NCI-H146 (cell line): ENCODE measurements around the gene RNF14.

Experiments
- DNase-seq: peaks from one replicate; lab custom pipeline; 2025; lab: John Stamatoyannopoulos, UW

RNF14 gene

DNA sequence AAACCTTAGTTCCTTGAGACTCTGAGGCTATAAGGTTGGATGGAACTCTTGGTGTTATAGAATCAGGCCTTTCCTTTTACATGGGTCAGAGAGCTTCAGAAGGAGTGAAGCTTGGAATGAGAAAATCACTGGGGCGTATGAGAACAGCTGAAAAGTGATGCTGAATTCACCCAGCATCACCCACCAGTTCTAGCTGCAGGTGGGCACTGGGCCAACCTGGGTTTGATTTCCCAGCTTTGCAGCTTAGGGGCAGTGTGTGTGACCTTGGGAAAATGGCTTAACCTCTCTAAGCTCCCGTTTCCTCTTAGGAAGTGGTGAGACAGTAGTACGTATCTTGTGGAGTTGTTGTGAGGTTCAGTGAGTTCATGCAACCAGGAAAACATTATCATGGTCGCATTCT, 21.6 kb upstream of the RNF14 start:
- DNase-seq, result no peak

DNA sequence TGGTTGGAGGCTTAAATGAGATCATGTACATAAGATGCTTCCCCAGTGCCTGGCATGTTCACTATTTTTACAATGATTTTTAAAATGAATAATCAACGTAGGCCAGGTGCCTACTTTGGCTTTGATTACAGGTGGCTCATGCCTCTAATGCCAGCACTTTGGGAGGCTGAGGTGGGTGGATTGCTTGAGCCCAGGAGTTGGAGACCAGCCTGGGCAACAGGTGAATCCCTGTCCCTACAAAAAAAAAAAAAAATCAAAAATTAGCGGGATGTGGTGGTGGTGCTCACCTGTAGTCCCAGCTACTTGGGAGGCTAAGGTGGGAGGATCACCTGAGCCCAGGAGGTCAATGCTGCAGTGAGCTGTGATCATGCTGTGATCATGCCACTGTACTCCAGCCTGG, 20.1 kb upstream of the RNF14 start:
- no peak for DNase-seq

DNA sequence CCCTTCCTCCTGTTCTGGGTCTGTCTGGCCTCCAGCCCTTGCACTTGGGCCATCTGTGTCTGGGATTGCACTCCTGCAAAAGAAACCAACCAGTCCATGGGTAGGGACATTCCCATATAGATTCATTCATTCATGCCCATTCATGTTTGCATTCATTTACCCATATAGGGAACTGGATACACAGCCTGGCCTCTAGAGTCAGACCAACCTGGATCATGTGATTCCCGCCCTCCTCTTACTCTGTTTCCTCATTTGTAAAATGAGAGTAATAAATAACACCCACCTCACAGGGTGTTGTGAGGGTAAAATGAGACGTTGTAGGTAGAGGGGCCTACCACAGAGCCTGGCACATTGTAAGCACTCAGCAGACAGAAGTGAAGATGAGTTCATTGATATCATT, 19.4 kb upstream of the RNF14 start:
- DNase-seq, result no peak

DNA sequence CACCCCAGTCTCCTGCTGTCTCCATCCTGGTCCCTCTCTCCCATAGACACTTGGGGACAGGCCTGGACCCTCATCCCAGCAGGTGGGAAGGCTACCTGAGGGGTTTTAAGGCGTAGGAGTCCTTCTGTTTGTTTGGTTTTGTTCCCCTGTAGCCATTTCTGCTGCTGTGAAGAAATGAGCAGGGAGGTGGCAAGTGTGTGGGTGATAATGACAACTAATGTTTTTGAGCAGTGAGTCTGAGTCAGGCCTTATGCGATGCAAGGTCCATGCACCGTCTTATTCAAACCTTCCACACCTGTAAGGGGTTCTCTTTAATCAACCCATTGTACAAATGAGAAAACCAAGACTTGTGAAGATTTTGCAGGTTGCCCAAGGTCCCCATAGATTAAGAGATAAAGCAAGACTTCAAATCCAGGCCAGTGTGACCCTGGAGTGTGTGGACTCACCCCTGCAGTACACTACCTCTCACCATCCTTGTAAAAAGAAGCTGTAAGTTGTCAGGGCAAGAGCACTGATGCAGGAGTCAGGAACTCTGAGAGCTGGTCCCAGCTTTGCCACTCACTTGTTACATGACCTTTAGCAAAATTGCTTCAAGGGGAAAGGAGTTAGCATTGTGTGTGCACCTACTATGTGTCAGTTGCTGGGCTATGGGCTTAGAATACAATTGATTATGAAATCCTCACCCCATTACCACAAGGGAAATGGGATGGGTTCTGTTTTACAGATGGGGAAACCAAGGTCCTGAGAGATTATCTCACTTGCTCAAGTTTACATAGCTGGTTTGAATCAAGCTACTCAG, 18.5 kb upstream of the RNF14 start:
- no peak for DNase-seq

DNA sequence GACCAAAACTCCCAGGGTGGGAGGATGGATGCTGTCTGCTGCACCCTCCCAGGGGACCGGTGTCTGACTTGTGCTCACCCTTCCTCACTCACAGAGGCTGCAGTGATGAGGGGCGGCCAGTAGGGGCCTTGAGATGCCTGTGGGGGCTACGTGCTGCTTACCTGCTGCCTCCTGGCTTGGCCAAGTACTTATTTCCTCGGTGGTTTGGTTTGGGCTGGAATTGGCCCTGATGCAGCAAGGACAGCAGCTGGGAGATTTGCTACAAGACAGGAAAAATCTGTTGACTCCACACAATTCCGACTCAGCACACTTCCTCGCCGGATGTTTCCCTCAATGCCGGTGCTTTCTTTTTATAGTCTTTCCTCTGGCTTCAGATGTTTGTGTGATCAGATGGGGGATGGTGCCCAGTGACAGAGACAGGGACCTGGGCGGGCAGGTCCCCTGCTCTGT, 17.5 kb upstream of the RNF14 start:
- DNase-seq, result no peak

DNA sequence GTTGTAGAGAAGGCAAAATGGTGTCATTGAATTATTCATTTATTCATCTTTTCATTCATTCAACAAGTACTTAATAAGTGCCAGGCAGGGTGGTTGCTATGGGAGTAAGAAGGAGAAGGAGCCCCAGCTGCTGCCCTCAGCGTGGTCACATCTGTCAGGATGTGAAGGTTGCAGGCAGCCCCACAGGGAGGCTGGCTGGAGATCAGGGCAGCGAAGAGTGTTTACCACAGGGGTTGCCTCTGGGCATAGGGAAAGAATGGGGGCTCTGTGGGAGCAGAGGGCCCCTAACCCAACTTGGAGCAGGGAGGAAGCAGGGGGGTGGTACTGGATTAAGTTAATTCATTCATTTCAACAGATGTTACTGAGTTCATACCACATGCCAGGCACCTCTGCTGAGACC, 16.9 kb upstream of the RNF14 start:
- DNase-seq, result no peak

DNA sequence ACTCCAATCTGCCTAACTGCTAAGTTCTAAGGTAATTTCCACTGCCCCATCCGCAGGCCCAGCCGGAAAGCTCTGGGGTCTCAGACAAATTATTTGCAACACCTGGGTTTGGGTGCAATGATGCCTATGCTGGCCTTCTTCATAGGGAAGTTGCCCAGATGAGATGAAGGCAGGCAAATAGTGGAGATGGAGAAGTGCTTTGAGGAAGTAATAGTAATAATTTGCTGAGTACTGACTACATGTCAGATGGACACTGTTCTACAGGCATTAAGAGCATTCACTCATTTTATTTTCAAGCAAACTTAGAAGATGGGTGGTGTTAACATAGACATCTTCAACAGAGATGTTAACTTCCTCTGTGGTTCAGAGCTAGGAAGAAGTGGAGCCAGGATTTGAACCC, 14.7 kb upstream of the RNF14 start:
- DNase-seq, result no peak

DNA sequence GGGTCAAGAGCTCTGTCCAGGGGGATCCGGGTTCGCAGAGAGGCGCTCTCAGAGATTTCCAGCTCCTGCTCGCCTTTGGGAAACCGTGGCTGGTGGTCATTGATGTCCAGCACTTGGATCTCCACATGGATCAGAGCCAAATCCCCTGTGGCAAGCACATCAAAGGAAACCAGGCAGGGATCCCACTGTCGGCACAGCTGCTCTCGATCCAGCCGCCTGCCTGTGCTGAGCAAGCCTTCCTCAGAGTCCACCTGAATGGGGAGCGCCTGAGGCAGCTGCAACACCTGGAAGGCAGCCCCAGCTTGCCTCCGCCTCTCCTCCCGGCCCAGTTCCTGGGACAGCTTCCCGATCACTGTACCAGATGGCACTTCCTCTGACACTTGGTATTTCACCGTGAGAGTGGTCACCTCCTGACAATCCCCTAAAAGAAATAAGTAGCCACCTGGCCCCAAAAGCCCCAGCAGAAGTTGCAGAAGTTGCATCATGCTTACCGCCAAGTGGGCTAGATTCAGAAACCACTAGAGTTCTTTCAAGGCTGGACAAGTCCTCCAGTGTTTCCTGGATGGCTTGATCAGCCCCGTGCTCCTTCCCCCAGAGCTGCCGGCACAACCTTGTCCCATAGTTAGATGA, 11.4 kb upstream of the RNF14 start:
- peak; percentile 63 for DNase-seq

DNA sequence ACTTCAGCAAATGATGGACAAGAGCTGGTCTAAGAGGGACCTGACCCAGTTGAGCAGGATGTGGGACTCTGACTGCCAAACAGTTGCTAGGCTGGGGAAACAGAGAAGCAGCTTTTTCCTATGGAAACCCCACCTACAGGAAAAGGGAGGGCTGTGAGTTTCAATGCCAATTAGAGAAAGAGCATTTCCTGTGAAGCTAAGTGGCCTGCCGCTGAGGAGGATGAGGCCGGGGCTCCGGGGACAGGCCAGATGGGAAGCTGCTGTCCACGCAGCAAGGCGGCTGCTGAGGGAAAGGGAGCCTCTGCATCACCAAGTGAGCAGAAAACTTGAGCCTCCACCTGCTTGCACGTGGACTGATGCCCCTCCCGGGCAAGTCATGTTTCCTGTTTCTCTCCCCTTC, 10.8 kb upstream of the RNF14 start, which contains the start of gene PCDH12:
Gene PCDH12, minus strand, starts transcription at position 90 of the 400 bp plus-strand sequence. CDS start 351 bp downstream, outside the sequence.
- DNase-seq, result peak; percentile 20

DNA sequence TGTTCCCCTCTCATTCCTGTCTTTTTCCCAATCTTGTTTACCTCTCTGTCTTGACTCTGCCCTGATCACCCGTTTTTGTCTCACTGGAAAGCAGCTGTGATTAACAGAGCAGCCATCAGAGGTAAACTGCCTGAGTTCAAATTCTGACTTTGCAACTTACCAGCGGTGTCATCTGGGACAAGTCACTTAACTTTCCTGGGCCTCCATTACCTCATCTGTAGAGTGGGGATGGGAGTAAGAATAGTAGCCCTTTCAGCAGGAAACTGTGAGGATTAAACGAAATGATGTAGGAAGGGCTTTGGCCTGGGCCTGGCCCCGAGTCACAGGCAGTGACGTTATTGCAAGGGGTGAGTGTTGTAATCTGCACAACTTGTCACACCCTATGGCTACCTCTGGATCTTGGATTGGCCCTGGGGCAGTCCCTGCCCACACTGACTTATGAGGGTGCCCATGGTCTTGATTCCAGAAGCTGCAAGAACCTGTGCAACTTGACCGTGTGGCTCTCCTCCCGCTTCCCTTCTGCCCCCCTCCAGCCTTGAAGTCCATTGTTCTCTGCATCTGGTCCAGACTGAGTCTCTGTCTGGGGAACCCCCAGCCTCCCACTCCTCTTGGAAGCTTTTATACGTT, 10.2 kb upstream of the RNF14 start:
- DNase-seq, result no peak

DNA sequence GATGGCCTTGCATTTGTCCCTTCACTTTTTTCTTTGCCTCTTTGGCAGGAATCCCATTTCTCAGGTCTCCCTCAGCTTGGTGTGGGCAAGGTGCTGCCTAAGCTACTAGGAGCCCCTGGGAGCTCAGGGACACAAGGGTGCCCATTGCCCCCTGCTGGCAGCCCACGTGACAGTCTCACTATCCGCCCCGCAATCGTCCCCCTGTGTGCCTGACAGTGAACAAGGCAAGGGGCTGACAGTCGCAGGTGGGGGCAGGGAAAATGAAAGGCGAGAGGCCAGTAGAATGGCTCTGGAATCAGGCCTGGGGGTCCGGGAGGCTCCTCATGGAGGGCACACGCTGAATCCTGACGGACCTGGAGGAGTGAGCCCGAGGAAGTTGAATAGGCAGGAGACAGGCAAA, 8.9 kb upstream of the RNF14 start:
- no peak for DNase-seq

DNA sequence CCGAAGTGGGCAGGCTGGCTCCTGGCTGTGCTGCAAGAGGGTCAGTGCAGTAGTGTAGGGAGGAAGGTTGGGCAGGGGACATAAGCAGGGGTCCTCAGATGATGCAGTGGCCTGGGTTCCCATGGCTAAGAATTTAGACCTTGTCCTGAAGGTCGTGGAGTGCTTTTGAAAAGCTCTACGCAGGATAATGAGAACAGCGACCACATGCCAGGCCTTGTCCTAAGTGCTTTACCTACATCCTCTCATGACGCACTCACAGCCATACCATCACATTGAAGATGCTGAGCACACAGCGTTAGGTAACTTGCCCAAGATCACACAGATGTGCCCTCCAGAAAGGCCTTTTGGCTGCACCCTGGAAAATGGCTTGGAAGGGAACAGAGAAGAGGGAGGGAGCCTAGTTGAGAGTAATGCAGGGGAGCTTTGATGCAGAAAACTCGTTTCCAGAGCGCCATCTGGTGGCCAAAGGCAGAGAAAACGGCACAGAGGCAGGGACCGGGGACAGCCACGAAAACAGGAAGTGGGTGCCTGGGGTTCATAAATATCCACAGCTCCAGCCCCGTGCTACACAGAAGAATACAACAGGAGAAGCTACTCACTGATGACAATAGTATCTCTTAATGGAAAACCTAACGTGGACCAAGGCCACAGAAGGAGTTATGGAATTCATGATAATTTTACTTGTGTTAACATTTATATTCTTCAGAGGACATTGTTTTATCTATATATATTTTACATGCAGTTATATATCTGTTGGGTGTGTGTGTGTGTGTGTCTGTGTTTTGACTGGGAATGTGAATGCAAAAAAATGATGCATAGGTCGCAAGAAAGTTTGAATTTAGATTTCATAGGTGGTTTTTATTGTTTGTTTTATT, 8.2 kb upstream of the RNF14 start:
- peak; percentile 66 for DNase-seq

DNA sequence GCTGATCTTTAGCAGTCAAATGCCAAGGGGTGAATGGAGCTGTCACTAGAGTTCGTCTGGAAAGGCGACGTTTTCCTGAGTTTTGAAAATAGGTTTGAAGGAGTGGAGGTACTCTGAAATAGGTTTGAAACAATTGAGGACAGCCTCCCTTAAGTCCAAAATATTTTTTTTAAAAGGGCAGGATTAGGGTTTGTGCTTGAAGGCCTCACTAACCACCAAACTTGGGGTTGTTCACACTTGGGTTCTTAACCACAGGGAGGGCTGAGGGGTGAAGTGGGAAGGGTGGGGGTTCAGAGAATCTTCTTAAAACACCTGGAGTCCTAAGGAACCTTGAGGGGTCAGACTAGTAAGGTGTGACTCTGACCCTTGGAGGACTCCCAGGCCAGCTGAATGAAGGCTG, 7.4 kb upstream of the RNF14 start:
- DNase-seq, result no peak

DNA sequence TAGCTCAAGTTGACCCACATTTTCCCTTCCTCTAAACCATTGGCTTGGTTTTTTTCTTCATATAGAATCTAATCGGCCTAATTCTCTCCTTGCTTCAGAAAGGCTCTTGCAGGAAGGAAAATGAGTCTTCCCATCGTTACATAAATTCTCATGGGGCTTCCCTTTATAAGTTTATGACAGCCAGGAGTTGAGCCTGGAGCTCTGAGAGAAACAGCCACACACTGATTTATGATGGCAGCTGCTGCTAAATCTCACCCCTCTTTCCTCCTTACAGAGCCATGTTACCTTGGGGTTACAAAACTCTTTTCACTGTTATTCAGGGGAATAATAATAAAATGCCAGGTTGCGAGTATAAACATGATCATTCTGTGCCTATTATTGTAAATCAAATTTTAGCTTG, 5.2 kb upstream of the RNF14 start:
- no peak for DNase-seq

DNA sequence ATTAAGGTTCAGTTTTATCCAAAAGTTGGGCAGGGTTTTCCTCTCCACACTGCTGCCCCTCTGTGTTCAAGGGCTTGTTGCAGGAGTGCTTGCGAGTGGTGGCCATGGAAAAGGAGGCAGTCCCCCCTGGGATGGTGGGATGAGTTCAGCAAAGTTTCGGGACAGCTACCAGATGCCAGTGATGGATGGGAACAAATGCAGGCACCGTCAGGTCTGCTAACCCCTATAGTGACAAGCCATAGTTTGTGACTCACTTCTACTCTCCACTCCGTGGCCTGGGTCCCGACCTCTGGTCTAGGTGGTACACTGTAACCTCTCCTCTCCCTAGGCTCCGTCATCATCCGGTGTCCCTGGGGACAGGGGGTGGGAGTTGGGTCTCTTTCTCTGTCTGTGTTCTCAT, 3.8 kb upstream of the RNF14 start:
- no peak for DNase-seq

DNA sequence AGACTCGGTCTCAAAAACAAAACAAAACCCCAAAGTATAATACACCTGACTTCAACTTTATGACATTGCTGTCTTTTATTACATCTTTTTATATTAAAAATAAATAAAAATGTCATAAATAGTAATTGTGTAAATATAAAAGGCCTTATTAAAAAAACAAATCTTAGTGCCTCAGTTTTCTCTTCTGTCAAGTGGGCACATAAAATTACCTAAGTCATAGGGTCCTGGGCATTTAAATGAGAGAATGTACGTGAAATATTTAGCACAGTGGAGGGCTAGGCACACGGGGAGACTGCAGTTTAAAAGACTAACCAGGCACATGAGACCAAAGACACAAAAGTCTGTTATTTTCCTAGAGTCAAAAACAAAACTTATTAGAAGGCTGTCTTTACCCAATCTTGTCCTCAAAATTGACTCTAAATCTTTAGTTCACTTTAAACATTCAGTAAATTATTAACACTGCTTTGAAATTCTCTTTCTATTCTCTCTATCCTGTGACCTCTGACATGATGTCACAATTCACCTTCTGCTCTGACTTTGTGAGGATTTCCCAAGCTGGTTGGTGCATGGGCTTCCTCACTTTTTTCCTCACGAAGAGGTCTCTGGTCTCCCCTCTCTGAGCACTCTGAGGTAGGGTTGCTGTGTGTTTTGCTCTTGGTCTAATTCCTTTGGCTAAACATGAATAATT, 2.5 kb upstream of the RNF14 start:
- DNase-seq, result no peak

DNA sequence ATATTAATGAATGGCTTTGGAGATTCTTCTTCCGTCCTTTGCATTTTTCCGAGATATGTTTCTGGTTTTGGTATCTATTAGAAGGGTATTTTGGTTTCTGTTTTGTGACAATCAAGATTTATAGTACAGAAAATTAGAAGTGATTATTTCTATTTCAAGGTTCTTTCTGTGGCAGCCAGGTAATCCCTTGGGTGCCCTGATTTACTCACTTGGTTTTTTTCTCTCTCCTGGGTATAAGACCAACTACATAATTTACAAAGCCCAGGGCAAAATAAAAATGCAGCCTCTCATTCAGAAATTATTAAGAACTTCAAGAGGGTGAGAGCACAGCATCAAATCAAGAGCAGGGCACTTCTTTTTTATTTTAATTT, 2.0 kb upstream of the RNF14 start:
- no peak for DNase-seq

DNA sequence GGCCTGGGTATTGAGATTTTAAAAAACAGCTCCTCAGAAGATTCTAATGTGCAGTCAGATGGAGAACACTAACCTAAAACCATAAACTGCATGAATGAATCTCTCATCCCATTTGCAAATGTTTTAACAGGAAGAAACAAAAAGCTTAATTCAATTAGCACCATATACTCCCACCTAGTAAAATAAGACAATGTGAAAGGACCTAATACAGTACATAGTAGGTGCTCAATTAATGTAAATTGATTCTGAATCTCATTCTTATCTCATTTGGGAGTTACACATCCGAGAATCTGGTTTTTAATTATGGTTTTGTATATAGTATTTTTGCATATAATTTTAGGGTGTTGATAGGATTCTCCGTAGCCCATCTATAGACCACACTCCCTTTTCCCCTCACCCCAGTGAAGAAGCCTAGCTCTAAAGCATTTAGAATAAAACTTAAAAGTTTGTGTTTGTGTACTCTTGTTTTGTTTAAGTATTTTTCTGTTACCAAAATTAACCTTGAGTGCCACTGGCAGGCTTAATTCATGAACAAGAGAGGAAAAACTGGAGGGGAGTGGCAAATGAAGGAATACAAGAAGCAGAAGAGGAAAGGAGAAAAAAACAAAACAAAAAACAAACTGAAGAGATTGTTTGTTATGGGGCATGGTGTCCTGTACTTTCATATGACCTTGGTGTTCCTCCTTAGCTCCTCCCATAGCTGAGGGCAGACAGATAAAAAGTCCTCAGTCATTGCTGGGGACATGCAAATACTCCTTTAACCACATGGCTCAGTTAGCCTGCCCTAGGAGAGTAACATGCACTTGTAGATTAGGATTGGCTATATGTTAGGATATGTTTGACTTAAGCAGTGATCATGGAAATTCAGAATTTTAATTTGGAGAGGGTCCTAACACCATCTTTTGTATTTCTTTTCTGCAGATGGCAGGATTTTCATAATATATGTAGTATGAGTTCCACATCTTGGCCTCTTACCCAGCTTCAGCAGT, 1.2 kb downstream of the RNF14 start:
- DNase-seq, result no peak

DNA sequence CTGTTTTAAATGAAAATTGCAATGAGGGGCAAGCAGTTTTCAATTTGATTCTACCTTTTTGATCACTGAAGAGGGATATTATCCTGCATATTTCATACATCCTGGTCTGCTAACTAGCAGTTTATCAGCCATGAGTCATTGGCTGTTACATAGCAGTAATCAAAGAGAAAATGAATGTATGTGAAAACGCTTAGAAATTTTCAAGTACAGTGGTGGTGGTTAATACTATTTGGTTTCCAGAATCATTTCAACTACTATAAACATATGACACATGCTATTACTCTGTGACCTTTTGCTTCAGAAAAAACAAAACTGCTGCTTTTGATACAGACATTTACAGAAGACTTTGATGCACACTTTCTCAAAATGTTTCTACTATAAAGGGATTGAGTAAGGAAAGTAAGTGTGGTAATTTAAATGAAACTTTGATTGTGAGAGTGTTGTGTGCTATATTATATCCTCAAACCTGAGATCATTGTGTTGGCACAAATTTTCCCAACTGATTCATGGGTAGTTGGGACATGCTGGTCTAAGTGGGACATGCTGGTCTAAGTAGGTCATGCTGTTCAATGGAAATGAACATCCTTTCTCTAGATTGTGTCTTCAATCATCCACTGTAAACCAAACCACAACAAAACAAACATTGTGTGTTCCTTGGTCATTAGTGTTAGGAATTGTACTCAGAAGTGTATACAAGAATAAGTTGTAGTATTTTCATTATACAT, 5.1 kb downstream of the RNF14 start:
- no peak for DNase-seq

DNA sequence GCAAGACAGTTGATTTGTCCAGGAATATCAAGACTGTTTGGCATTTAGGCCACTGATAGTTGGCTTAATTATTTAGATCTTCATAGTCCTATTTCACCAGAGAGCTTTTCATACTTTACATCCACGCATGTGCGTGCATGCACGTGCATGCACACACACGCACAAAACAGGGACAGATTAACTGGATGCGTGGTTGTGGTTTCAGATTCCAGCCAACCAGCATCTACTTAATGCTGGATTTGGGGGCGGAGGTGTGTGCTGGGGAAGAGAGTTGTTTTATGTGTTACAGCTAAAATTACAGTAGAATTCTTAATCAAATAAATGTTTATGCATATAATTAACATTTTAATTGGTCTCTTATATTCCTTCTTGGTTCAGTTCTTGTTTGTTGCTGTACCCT, 7.3 kb downstream of the RNF14 start:
- DNase-seq, result no peak
